GM21447 (cell line): ENCODE measurements around the gene FOXN3.

Experiments used
- ATAC-seq: cut with Tn5 transposase; IDR thresholded peaks from one replicate; pipeline ENCODE4 v1.9.1; 2021; ENCODE audit not compliant: unreplicated experiment

The FOXN3 gene

GRCh38 chr14:89110110-89110509, 306.9 kb downstream of the FOXN3 start:
- no peak for ATAC-seq

DNA sequence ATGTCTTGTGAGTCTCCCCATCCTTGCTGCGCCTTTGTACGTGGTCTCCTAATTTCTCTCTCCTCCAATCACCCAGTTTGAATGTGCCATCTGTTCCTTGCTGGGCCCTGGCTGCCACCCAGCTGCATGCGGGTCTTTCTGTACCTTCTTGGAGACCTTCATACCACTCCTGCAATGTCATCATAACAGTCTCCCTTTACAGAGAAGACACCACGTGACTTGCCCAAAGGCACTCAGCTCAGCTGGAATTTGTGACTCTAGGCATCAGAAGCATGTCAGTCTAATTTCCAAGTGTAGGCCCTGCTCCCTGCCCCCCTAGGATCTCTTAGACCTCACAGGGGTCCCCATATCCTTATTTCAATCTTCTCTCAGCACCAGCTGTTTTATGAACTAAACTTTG, 308.4 kb downstream of the FOXN3 start:
- no peak for ATAC-seq

DNA sequence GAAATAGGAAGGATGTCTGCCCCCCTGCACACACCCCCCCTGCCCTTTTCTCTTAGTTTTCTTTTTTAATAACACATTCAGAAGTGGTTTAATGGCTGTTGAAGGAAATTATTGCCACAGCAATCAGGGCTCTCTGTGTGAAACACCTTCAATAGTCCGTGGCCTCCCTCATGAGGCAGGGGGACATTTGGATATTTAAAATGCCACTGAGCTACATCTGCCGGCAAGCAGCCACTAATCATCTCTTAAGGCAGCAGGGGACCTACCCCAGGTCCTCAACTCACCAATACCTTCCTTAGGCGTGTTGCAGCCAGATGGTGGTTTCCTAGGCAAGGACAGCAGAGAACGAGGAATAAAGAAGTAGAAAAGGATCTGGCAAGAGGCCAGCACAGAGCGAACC, 309.4 kb downstream of the FOXN3 start:
- ATAC-seq = no peak
